ENCODE measurements around the gene MTERF4.

DNA sequence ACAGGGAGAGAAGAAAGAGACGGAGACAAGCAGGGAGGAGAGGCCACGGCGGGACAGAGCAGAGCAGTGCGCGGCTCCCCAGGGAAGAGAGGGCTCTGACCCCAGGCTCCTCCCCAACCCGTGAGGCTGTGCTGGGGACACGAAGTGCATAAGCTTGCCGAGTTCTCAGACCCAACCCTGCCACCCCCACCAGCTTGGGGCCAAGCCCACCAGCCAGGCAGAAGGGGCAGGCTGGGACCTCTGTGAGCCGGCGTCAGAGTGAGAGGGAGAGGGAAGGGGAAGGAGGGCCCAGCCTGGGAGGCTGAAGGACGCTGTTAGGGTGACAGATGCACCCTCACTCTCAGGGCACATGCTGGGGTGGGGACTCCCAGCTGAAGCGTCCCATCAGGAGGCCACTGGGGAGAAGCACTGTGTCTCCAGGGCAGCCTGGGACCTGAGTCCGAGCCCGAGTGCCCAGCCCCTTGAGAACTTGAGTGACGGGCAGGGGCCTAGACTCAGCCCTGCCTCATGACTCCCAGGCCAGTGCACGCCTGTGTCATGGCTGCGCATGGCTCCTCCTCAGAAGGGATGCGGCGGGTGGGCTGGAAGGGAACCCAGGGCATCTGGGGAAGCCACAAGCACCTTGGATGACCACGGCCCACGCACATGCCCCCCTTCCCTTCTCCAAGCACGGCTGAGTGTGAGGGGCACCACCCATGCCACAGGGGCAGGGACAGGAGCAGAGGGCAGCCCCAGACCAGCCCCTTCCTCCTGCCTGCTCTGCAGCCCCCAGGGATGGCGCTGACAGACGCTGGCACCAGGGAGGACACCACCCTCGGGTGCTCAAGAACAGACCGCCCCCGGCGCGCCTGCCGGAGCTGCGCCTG lies 31.0 kb downstream of the MTERF4 start:
- TF ChIP-seq, protein P1, sequence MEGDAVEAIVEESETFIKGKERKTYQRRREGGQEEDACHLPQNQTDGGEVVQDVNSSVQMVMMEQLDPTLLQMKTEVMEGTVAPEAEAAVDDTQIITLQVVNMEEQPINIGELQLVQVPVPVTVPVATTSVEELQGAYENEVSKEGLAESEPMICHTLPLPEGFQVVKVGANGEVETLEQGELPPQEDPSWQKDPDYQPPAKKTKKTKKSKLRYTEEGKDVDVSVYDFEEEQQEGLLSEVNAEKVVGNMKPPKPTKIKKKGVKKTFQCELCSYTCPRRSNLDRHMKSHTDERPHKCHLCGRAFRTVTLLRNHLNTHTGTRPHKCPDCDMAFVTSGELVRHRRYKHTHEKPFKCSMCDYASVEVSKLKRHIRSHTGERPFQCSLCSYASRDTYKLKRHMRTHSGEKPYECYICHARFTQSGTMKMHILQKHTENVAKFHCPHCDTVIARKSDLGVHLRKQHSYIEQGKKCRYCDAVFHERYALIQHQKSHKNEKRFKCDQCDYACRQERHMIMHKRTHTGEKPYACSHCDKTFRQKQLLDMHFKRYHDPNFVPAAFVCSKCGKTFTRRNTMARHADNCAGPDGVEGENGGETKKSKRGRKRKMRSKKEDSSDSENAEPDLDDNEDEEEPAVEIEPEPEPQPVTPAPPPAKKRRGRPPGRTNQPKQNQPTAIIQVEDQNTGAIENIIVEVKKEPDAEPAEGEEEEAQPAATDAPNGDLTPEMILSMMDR (IDR thresholded peaks at IDR 0.05; ENCODE audit: insufficient read depth, low read length) = no peak
- TF ChIP-seq SPI1 (IDR thresholded peaks at IDR 0.05; ENCODE audit: borderline replicate concordance, low read depth) = no peak
- TF ChIP-seq POLR2AphosphoS5 (IDR thresholded peaks at IDR 0.05; ENCODE audit: low read depth) = no peak
- TF ChIP-seq GABPA (IDR thresholded peaks at IDR 0.05; ENCODE audit: low read depth) = no peak
- TF ChIP-seq, protein P2, sequence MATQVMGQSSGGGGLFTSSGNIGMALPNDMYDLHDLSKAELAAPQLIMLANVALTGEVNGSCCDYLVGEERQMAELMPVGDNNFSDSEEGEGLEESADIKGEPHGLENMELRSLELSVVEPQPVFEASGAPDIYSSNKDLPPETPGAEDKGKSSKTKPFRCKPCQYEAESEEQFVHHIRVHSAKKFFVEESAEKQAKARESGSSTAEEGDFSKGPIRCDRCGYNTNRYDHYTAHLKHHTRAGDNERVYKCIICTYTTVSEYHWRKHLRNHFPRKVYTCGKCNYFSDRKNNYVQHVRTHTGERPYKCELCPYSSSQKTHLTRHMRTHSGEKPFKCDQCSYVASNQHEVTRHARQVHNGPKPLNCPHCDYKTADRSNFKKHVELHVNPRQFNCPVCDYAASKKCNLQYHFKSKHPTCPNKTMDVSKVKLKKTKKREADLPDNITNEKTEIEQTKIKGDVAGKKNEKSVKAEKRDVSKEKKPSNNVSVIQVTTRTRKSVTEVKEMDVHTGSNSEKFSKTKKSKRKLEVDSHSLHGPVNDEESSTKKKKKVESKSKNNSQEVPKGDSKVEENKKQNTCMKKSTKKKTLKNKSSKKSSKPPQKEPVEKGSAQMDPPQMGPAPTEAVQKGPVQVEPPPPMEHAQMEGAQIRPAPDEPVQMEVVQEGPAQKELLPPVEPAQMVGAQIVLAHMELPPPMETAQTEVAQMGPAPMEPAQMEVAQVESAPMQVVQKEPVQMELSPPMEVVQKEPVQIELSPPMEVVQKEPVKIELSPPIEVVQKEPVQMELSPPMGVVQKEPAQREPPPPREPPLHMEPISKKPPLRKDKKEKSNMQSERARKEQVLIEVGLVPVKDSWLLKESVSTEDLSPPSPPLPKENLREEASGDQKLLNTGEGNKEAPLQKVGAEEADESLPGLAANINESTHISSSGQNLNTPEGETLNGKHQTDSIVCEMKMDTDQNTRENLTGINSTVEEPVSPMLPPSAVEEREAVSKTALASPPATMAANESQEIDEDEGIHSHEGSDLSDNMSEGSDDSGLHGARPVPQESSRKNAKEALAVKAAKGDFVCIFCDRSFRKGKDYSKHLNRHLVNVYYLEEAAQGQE (IDR thresholded peaks at IDR 0.05; ENCODE audit: insufficient replicate concordance, low read depth) = no peak

Measured in HL-60 (cell line).